GDM1 (cell line): ENCODE measurements around the gene PAXX.

Experiments used
- DNase-seq: peaks from one replicate; lab custom pipeline; 2025; lab: John Stamatoyannopoulos, UW

The PAXX gene

GRCh38 chr9:137019891-137020683 is 27.9 kb downstream of the PAXX start:
- no peak for DNase-seq

GRCh38 chr9:137020771-137021567 is 28.7 kb downstream of the PAXX start:
- DNase-seq: no peak

GRCh38 chr9:137021568-137021978 is 29.4 kb downstream of the PAXX start:
- no peak for DNase-seq

- DNase-seq: peak; percentile 59
Observed at GRCh38 chr9:137021979-137022661, 29.9 kb downstream of the PAXX start.

GRCh38 chr9:137022662-137023008 is 30.4 kb downstream of the PAXX start:
- no peak for DNase-seq

- no peak for DNase-seq
Observed at GRCh38 chr9:137023157-137023556, 30.9 kb downstream of the PAXX start.

- DNase-seq: no peak
Observed at GRCh38 chr9:137023583-137023991, 31.4 kb downstream of the PAXX start.

- DNase-seq: no peak
Observed at GRCh38 chr9:137025517-137025966, 33.3 kb downstream of the PAXX start.

- no peak for DNase-seq
Observed at GRCh38 chr9:137026384-137026783, 34.2 kb downstream of the PAXX start.

GRCh38 chr9:137026828-137027227 is 34.6 kb downstream of the PAXX start:
- DNase-seq: no peak

- DNase-seq: no peak
Observed at GRCh38 chr9:137027369-137028262, 35.4 kb downstream of the PAXX start, which contains the start of gene ABCA2. TSS of gene ABCA2 (minus strand) at chr9:137028237. CDS start at chr9:137028140, 97 bp downstream.

GRCh38 chr9:137028263-137029057 is 36.2 kb downstream of the PAXX start:
- peak; percentile 66 for DNase-seq

- peak; percentile 85 for DNase-seq
Observed at GRCh38 chr9:137029058-137029936, 37.1 kb downstream of the PAXX start.

- no peak for DNase-seq
Observed at GRCh38 chr9:137030006-137030405, 37.8 kb downstream of the PAXX start.

- DNase-seq: peak; percentile 91
Observed at GRCh38 chr9:137030538-137031527, 38.6 kb downstream of the PAXX start.

GRCh38 chr9:137031904-137032640 is 39.9 kb downstream of the PAXX start, which contains the start of gene FUT7:
TSS of gene FUT7 (minus strand) at chr9:137032088. CDS start at chr9:137031991, 97 bp downstream.
- peak; percentile 38 for DNase-seq

- DNase-seq: peak; percentile 84
Observed at GRCh38 chr9:137032858-137033257, 40.6 kb downstream of the PAXX start.
